ENCODE results near the gene COX6A2. TPM values are rescaled to one million over a fixed set of nuclear protein-coding genes. Genes with fewer than 3 reads are reported as not detected.
"Not testable (repeated sequence)": the region's sequence is repeated elsewhere in the genome, so short reads cannot be mapped to it uniquely, and the experiment has no call there.

Gene COX6A2
- total RNA-seq, 4 donors from 2014 or later, result not detected

DNA sequence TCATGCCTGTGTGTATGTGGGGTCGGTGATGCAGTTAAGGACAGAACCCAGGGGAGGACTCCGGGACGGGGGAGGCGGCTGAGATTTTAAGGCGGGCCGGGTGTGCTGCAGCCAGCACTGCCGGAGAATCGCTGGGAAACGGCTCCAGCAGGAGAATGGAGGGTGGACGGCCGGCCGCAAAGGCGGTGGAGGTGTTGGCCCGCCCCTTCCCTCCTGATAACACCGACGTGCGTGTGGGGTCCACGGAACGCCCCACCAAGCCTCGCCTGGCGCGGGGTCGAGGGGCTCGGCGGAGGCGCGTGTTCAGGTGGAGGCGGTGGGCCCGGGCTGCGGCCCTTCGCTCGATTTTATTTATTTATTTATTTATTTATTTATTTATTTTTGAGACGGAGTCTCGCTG lies 13.8 kb upstream of the COX6A2 start:
- Histone ChIP-seq H3K27me3 (no peaks in the 10 kb centered on the region), H3K27ac (peak overlapping the region in 2 of 4 donors; percentile 90 to 92), H3K4me3 (peak overlapping the region in 3 of 4 donors; percentile 67 to 70 (median 70)), H3K9me3 (no peaks in the 10 kb centered on the region), H3K36me3 (no peaks in the 10 kb centered on the region), H3K4me1 (peaks cover 0 to 19% (median 5%) of the 10 kb centered on the region in 3 donors)
- 84% methylated on average over 33 to 34 of the region's 34 CpGs for WGBS, 2 donors
- TF ChIP-seq POLR2A (IDR thresholded peaks at IDR 0.05), result no peak
- TF ChIP-seq CTCF (IDR thresholded peaks at IDR 0.05), result no peak
- intact Hi-C loops (cut with DNase I), result loop anchor here (5.0 kb wide), 1 partner anchor 455 kb away; the partner anchor contains the start of gene HSD3B7
- DNase-seq, result no peak

DNA sequence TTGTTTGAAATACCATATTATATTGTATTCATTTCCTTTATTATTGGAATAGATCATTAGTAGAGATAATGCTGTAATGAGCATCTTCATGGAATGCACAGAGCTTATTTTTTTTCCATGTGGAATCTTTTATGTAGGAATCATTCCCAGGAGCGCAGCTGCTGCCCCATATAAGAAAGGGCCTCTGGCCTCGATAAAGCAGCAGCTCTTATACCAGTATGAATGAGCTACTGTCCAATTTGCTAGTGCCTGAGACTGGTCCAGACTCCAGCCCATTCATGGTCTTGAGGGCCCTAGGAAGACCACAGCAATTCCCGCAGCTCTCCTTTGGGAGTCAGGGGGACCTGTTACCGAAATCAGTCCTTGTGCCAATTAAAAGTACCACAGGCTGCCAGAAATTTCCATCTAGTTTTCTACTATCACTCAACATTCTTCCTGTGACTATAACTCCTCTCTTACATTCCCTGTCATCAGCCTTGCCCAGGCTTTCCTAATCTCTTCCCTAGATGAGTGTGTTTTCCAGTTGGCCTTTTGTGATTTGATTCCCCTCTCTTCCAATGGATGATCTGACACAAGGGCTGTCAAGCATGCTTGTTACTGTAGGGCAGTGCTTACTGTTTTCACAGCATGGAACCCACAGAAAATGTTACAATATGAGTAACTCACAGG lies 12.5 kb upstream of the COX6A2 start:
- peaks cover 0 to 23% (median 7%) of the 10 kb centered on the region in 3 donors for H3K4me1 ChIP-seq
- no peak for TF ChIP-seq POLR2A (IDR thresholded peaks at IDR 0.05)
- TF ChIP-seq CTCF (IDR thresholded peaks at IDR 0.05), result no peak
- no peak for DNase-seq
- H3K27me3 ChIP-seq, result peaks cover 0 to 13% (median 0%) of the 10 kb centered on the region in 4 donors
- intact Hi-C loops (cut with DNase I), result loop anchor here (5.0 kb wide), 1 partner anchor 453 kb away; the partner anchor contains the start of gene HSD3B7
- H3K4me3 ChIP-seq, result no peak overlapping the region
- H3K27ac ChIP-seq, result no peak overlapping the region
- H3K36me3 ChIP-seq, result no peaks in the 10 kb centered on the region
- WGBS, 2 donors, result 66 to 74% methylated on average over 4 of the region's 4 CpGs
- no peaks in the 10 kb centered on the region for H3K9me3 ChIP-seq

GRCh38 chr16:31439519-31439918 lies 11.4 kb upstream of the COX6A2 start:
- no peaks in the 10 kb centered on the region for H3K9me3 ChIP-seq
- H3K36me3 ChIP-seq, result no peaks in the 10 kb centered on the region
- H3K4me3 ChIP-seq, result no peak overlapping the region
- peaks cover 0 to 29% (median 8%) of the 10 kb centered on the region in 3 donors for H3K4me1 ChIP-seq
- intact Hi-C loops (cut with DNase I), result no loop called here
- 76 to 78% methylated on average over 3 of the region's 3 CpGs for WGBS, 2 donors
- no peak overlapping the region for H3K27ac ChIP-seq
- DNase-seq, result no peak
- no peak for TF ChIP-seq CTCF (IDR thresholded peaks at IDR 0.05)
- no peak for TF ChIP-seq POLR2A (IDR thresholded peaks at IDR 0.05)
- H3K27me3 ChIP-seq, result peaks cover 0 to 13% (median 0%) of the 10 kb centered on the region in 4 donors

- H3K9me3 ChIP-seq; H3K4me3 ChIP-seq; intact Hi-C loops (cut with DNase I); H3K27ac ChIP-seq; DNase-seq; H3K36me3 ChIP-seq: not testable (repeated sequence)
- 44 to 53% methylated on average over 4 of the region's 4 CpGs for WGBS, 2 donors
- peaks cover 0 to 29% (median 8%) of the 10 kb centered on the region in 3 donors for H3K4me1 ChIP-seq
- H3K27me3 ChIP-seq, result peaks cover 0 to 13% (median 0%) of the 10 kb centered on the region in 4 donors
Measured at GRCh38 chr16:31439023-31439422, 10.9 kb upstream of the COX6A2 start.

DNA sequence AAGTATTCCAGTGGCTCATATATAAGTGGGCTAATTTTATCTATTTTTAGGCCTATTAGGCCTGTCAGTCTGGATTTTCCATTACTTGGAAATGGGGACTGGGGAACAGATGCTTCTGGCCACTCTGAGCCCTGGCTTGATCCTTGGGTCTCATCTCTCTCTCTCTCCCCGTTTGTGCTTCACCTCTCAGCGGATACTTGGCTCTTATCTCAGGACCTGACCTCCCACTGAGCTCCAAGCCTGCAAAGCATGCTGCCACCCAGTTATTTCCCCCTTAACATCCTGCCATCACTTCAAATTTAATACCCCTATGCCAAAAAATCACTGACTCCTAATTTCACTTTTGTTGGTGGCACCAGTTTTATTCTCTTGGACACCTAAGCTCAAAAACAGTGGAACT lies 10.3 kb upstream of the COX6A2 start:
- Histone ChIP-seq H3K9me3 (no peaks in the 10 kb centered on the region), H3K36me3 (no peaks in the 10 kb centered on the region), H3K27me3 (peaks cover 0 to 13% (median 0%) of the 10 kb centered on the region in 4 donors), H3K4me3 (no peak overlapping the region), H3K27ac (no peak overlapping the region), H3K4me1 (peaks cover 0 to 29% (median 8%) of the 10 kb centered on the region in 3 donors)
- intact Hi-C loops (cut with DNase I), result no loop called here
- TF ChIP-seq CTCF (IDR thresholded peaks at IDR 0.05), result no peak
- no peak for TF ChIP-seq POLR2A (IDR thresholded peaks at IDR 0.05)
- DNase-seq, result no peak
- WGBS, 2 donors, result 74% methylated on average over 2 of the region's 2 CpGs

Measured in esophagus squamous epithelium (tissue), 5 donors.